HCT116 (cell line): ENCODE data around the gene HERC3. TPM values are rescaled to one million over a fixed set of nuclear protein-coding genes. Genes with fewer than 3 reads are reported as not detected.

Experiments
- ATAC-seq: fragments of 200-7000 bp; cut with Tn5 transposase; 2 replicates; pipeline ENCODE4 v1.9.1; 2020; ENCODE audit warnings: mild to moderate bottlenecking, moderate library complexity
- BruUV-seq: library from RNA; stranded (reverse); fragments of 400-500 nt; replicated peaks from 2 replicates; lab custom pipeline; 2021; lab: Mats Ljungman, UMichigan
- CTCF ChIA-PET: fragments of 300-600 bp; sonication (Branson Sonifier 250); formaldehyde crosslinking; loops from one replicate; lab custom pipeline; 2021; ENCODE audit warnings: antibody characterized with exemption; lab: Charles Lee
- POLR2A ChIA-PET: fragments of 300-600, 350-600 bp; sonication (Branson Sonifier 250); formaldehyde crosslinking; loops from one replicate; lab custom pipeline; 2021; ENCODE audit warnings: antibody characterized with exemption; lab: Charles Lee
- RAD21 ChIA-PET, 2 experiments: fragments of 300-600 bp; sonication (Branson Sonifier 250); formaldehyde crosslinking; loops; one replicate each; lab custom pipeline; 2023; ENCODE audit warnings: low total read pairs in 2 of 2; ENCODE audit not compliant: uncharacterized antibody in 2 of 2, unreplicated experiment in 2 of 2, low non-redundant PET in 1 of 2; lab: Charles Lee
- DNase-seq: peaks from one replicate; pipeline ENCODE4 v3.0.0-alpha.2; 2010; ENCODE audit warnings: low read depth, low spot score
- H2AFZ ChIP-seq: fragments of 200-600 bp; shearing (Covaris generic), sonication (generic); 2 replicates; pipeline ENCODE4 v1.6.1; 2017; ENCODE audit warnings: low read depth, mixed run types, mixed read lengths, antibody characterized with exemption, low read length; ENCODE audit not compliant: poor library complexity, severe bottlenecking
- H3K27ac ChIP-seq: 2 replicates; pipeline ENCODE4 v1.5.1; 2012; ENCODE audit warnings: low read depth, low read length
- H3K27me3 ChIP-seq: fragments of 200-600 bp; sonication (generic); 2 replicates; pipeline ENCODE4 v1.6.1; 2016; ENCODE audit warnings: mixed run types, low read length, mixed read lengths; ENCODE audit not compliant: insufficient read depth
- H3K36me3 ChIP-seq, 2 experiments: fragments of 200-500 bp in 1 of 2; fragments of 200-600 bp in 1 of 2; sonication (Bioruptor generic) in 1 of 2; sonication (generic) in 1 of 2; 2 replicates each; pipeline versions ENCODE4 v1.5.1 to v1.6.1; 2014 to 2016; ENCODE audit warnings: low read length in 2 of 2, inconsistent platforms in 1 of 2, mixed read lengths in 1 of 2, mixed run types in 1 of 2; ENCODE audit not compliant: insufficient read depth in 2 of 2, control insufficient read depth in 1 of 2
- H3K4me1 ChIP-seq, 2 experiments: fragments of 200-600 bp in 1 of 2; sonication (generic) in 1 of 2; 2 replicates each; pipeline versions ENCODE4 v1.5.1 to v1.6.1; 2012 to 2017; ENCODE audit warnings: low read length in 2 of 2, inconsistent platforms in 1 of 2, mild to moderate bottlenecking in 1 of 2, mixed read lengths in 1 of 2, mixed run types in 1 of 2, moderate library complexity in 1 of 2; ENCODE audit not compliant: insufficient read depth in 2 of 2, control insufficient read depth in 1 of 2
- H3K4me2 ChIP-seq: fragments of 200-600 bp; sonication (generic); 2 replicates; pipeline ENCODE4 v1.6.1; 2017; ENCODE audit warnings: mixed run types, low read length, mixed read lengths
- H3K4me3 ChIP-seq, 2 experiments: fragments of 200-600 bp in 1 of 2; sonication (generic) in 1 of 2; replicated peaks in 1 of 2; 2 replicates each; pipeline ENCODE4 v1.5.1; 2011 to 2016; ENCODE audit warnings: low read length in 2 of 2, control low read depth in 1 of 2, low read depth in 1 of 2, mild to moderate bottlenecking in 1 of 2, mixed read lengths in 1 of 2, mixed run types in 1 of 2
- H3K79me2 ChIP-seq: fragments of 200-600 bp; sonication (generic); 2 replicates; pipeline ENCODE4 v1.6.1; 2017; ENCODE audit warnings: mild to moderate bottlenecking, mixed run types, low read length, moderate library complexity, mixed read lengths; ENCODE audit not compliant: insufficient read depth
- H3K9ac ChIP-seq: fragments of 200-600 bp; sonication (generic); 2 replicates; pipeline ENCODE4 v1.6.1; 2016; ENCODE audit warnings: low read length, mixed read lengths
- H3K9me2 ChIP-seq: fragments of 200-600 bp; sonication (generic), shearing (Covaris generic); 2 replicates; pipeline ENCODE4 v1.6.1; 2017; ENCODE audit warnings: mixed run types, mild to moderate bottlenecking, moderate library complexity; ENCODE audit not compliant: insufficient read depth
- H3K9me3 ChIP-seq, 2 experiments: fragments of 200-500 bp in 1 of 2; fragments of 200-600 bp in 1 of 2; sonication (Bioruptor generic) in 1 of 2; sonication (generic) in 1 of 2; 2 replicates each; pipeline ENCODE4 v1.6.1; 2014 to 2017; ENCODE audit warnings: low read length in 2 of 2, mixed read lengths in 2 of 2, inconsistent platforms in 1 of 2, low read depth in 1 of 2, mild to moderate bottlenecking in 1 of 2, mixed run types in 1 of 2, moderate library complexity in 1 of 2; ENCODE audit not compliant: control insufficient read depth in 1 of 2, insufficient read depth in 1 of 2
- H4K20me1 ChIP-seq: fragments of 200-600 bp; sonication (generic), shearing (Covaris generic); 2 replicates; pipeline ENCODE4 v1.6.1; 2017; ENCODE audit warnings: mixed run types, mild to moderate bottlenecking, moderate library complexity; ENCODE audit not compliant: insufficient read depth
- ATF3 ChIP-seq: IDR thresholded peaks from 2 replicates; pipeline ENCODE4 v1.6.1; 2012
- CBX3 ChIP-seq: IDR thresholded peaks from 2 replicates; pipeline ENCODE4 v1.6.1; 2012; ENCODE audit warnings: low read depth
- EGR1 ChIP-seq: IDR thresholded peaks from 2 replicates; pipeline ENCODE4 v1.6.1; 2012; ENCODE audit warnings: low read depth
- EZH2 ChIP-seq: fragments of 200-600 bp; sonication (generic); IDR thresholded peaks from 2 replicates; pipeline ENCODE4 v1.6.1; 2017; ENCODE audit warnings: antibody characterized with exemption, mixed run types
- EZH2phosphoT487 ChIP-seq: fragments of 200-600 bp; IDR thresholded peaks from 2 replicates; pipeline ENCODE4 v1.6.1; 2018; ENCODE audit warnings: antibody characterized with exemption, borderline replicate concordance
- FOSL1 ChIP-seq: IDR thresholded peaks from 2 replicates; pipeline ENCODE4 v1.6.1; 2012; ENCODE audit warnings: low read depth
- MAX ChIP-seq: IDR thresholded peaks from 2 replicates; pipeline ENCODE4 v1.6.1; 2012
- POLR2A ChIP-seq: IDR thresholded peaks from 2 replicates; pipeline ENCODE4 v1.7.0; 2011; ENCODE audit warnings: borderline replicate concordance; ENCODE audit not compliant: insufficient read depth, insufficient read length; ENCODE audit errors: extremely low read depth
- POLR2AphosphoS5 ChIP-seq: IDR thresholded peaks from 2 replicates; pipeline ENCODE4 v1.6.1; 2011; ENCODE audit warnings: mild to moderate bottlenecking, low read depth, low read length, moderate library complexity
- RAD21 ChIP-seq: IDR thresholded peaks from 2 replicates; pipeline ENCODE4 v1.6.1; 2012; ENCODE audit warnings: low read depth, mild to moderate bottlenecking
- SP1 ChIP-seq: IDR thresholded peaks from 2 replicates; pipeline ENCODE4 v1.6.1; 2012; ENCODE audit warnings: low read depth
- TCF7L2 ChIP-seq: IDR thresholded peaks from 2 replicates; pipeline ENCODE4 v1.7.0; 2011; ENCODE audit warnings: borderline replicate concordance, inconsistent platforms; ENCODE audit not compliant: insufficient read depth, insufficient read length; ENCODE audit errors: extremely low read depth
- YY1 ChIP-seq: IDR thresholded peaks from 2 replicates; pipeline ENCODE4 v1.6.1; 2011; ENCODE audit warnings: low read length, low read depth, moderate library complexity, mild to moderate bottlenecking; ENCODE audit not compliant: insufficient replicate concordance; ENCODE audit errors: extremely low read depth
- ZNF274 ChIP-seq: fragments of 200-500 bp; sonication (Bioruptor generic); IDR thresholded peaks from 2 replicates; pipeline ENCODE4 v1.6.1; 2014; ENCODE audit warnings: mild to moderate bottlenecking, low read depth, low read length, inconsistent platforms
- intact Hi-C: fragments of 100-400 bp; cut with micrococcal nuclease; formaldehyde crosslinking; loops from 2 replicates; pipeline ENCODE4 v1.10.0; 2022
- total RNA-seq: library from RNA; stranded (reverse); gene quantifications from one replicate; pipeline ENCODE4 v1.2.1, GENCODE V29; 2021; ENCODE audit not compliant: unreplicated experiment

HERC3 gene
- total RNA-seq, 1 experiment from 2014 or later, result 10.8 TPM

- no peaks in the 10 kb centered on the region for H3K79me2 ChIP-seq
- no peaks in the 10 kb centered on the region for H3K27me3 ChIP-seq
- intact Hi-C loops, result no loop called here
- DNase-seq (no peak), ATAC-seq (peak; percentile 19; the same call in 1 of the 2 replicates)
- no peaks in the 10 kb centered on the region for H4K20me1 ChIP-seq
- peak overlapping the region; percentile 30 for H2AFZ ChIP-seq
- H3K4me3 ChIP-seq, result peak overlapping the region; percentile 59 to 64
- RAD21 ChIA-PET, result no interaction called here
- H3K36me3 ChIP-seq, result no peaks in the 10 kb centered on the region
- H3K4me2 ChIP-seq, result peak overlapping the region; percentile 85
- CTCF ChIA-PET, result interaction anchor here (1.7 kb wide), 1 partner anchor 158 kb away, joined by 5 read pairs; no protein-coding TSS in a partner anchor
- TF ChIP-seq RAD21, result no peak
- no peak for TF ChIP-seq TCF7L2
- TF ChIP-seq ZNF274, result no peak
- TF ChIP-seq FOSL1, result no peak
- TF ChIP-seq EZH2, result no peak
- no peak for TF ChIP-seq ATF3
- TF ChIP-seq EZH2phosphoT487, result no peak
- TF ChIP-seq SP1, result no peak
- no peak for TF ChIP-seq MAX
- no peak for TF ChIP-seq EGR1
- TF ChIP-seq YY1, result no peak
- no peak for TF ChIP-seq POLR2AphosphoS5
- no peak for TF ChIP-seq POLR2A
- no peak for TF ChIP-seq CBX3
- BruUV-seq, result TSS peak; percentile 81
- no peak overlapping the region for H3K27ac ChIP-seq
- H3K9me2 ChIP-seq, result no peaks in the 10 kb centered on the region
- no peaks in the 10 kb centered on the region for H3K9me3 ChIP-seq
- H3K9ac ChIP-seq, result peak overlapping the region; percentile 32
- POLR2A ChIA-PET, result no interaction called here
- H3K4me1 ChIP-seq, result peaks cover 0 to 5% of the 10 kb centered on the region in 2 experiments; a peak in 1 of 4 replicates
Measured at GRCh38 chr4:88697141-88697540, 104.9 kb downstream of the HERC3 start.
